Neural cell (in vitro differentiated cells): Measurements from ENCODE around the gene ASCL4. TPM values are rescaled to one million over a fixed set of nuclear protein-coding genes. Genes with fewer than 3 reads are reported as not detected.

Experiments used
- H2AFZ ChIP-seq: fragments of 200-600, 300-800 bp; sonication (generic), shearing (Covaris generic); 2 replicates; pipeline ENCODE4 v1.6.0; 2014; ENCODE audit warnings: low read depth, mild to moderate bottlenecking, antibody characterized with exemption, low read length, moderate library complexity
- H3F3A ChIP-seq: fragments of 200-600 bp; shearing (Covaris generic); 2 replicates; pipeline ENCODE4 v1.6.1; 2016; ENCODE audit warnings: mild to moderate bottlenecking, moderate library complexity, mixed read lengths, antibody characterized with exemption, low read length; ENCODE audit not compliant: insufficient read depth, poor library complexity, severe bottlenecking
- H3K27ac ChIP-seq: fragments of 200-600, 300-800 bp; sonication (generic), shearing (Covaris generic); 2 replicates; pipeline ENCODE4 v1.5.1; 2014; ENCODE audit warnings: mild to moderate bottlenecking, low read length, moderate library complexity
- H3K27me3 ChIP-seq: fragments of 300-800, 200-600 bp; sonication (generic), shearing (Covaris generic); 2 replicates; pipeline ENCODE4 v1.6.0; 2014; ENCODE audit warnings: mild to moderate bottlenecking, low read depth, low read length, moderate library complexity; ENCODE audit not compliant: insufficient read depth
- H3K36me3 ChIP-seq: fragments of 300-800, 200-600 bp; sonication (generic), shearing (Covaris generic); 2 replicates; pipeline ENCODE4 v1.5.1; 2014; ENCODE audit warnings: mild to moderate bottlenecking, antibody characterized with exemption, low read length, moderate library complexity; ENCODE audit not compliant: insufficient read depth
- H3K4me2 ChIP-seq: fragments of 300-800, 200-600 bp; sonication (generic), shearing (Covaris generic); 2 replicates; pipeline ENCODE4 v1.6.0; 2014; ENCODE audit warnings: mild to moderate bottlenecking, low read length
- H3K4me3 ChIP-seq: fragments of 300-800, 200-600 bp; sonication (generic), shearing (Covaris generic); 2 replicates; pipeline ENCODE4 v1.5.1; 2014; ENCODE audit warnings: mild to moderate bottlenecking, low read length, moderate library complexity
- H3K79me2 ChIP-seq: fragments of 200-600 bp; shearing (Covaris generic); replicated peaks from 2 replicates; pipeline ENCODE4 v1.6.0; 2014; ENCODE audit warnings: mild to moderate bottlenecking, low read length, moderate library complexity; ENCODE audit not compliant: insufficient read depth
- H3K9ac ChIP-seq: fragments of 300-800, 200-600 bp; sonication (generic), shearing (Covaris generic); 2 replicates; pipeline ENCODE4 v1.6.1; 2016; ENCODE audit warnings: mild to moderate bottlenecking, low read length, mixed read lengths
- H3K9me2 ChIP-seq: fragments of 200-600 bp; shearing (Covaris generic); 2 replicates; pipeline ENCODE4 v1.6.1; 2016; ENCODE audit warnings: mild to moderate bottlenecking, low read length, mixed read lengths; ENCODE audit not compliant: insufficient read depth
- H3K9me3 ChIP-seq: fragments of 200-600, 300-800 bp; sonication (generic), shearing (Covaris generic); 2 replicates; pipeline ENCODE4 v1.6.1; 2016; ENCODE audit warnings: mild to moderate bottlenecking, mixed run types, low read length, moderate library complexity, mixed read lengths
- H4K20me1 ChIP-seq: fragments of 200-600 bp; shearing (Covaris generic); 2 replicates; pipeline ENCODE4 v1.6.1; 2016; ENCODE audit warnings: mild to moderate bottlenecking, mixed run types; ENCODE audit not compliant: insufficient read depth
- CTCF ChIP-seq: fragments of 450-650 bp; IDR thresholded peaks from 2 replicates; pipeline ENCODE4 v1.5.1; 2014; ENCODE audit warnings: antibody characterized with exemption, mild to moderate bottlenecking, moderate library complexity; ENCODE audit not compliant: poor library complexity, severe bottlenecking
- EP300 ChIP-seq: fragments of 450-650 bp; conservative IDR thresholded peaks from 2 replicates; pipeline ENCODE4 v1.6.1; 2014; ENCODE audit warnings: antibody characterized with exemption, mild to moderate bottlenecking, moderate library complexity; ENCODE audit not compliant: poor library complexity, severe bottlenecking
- EZH2 ChIP-seq: fragments of 200-600, 300-800 bp; shearing (Covaris generic), sonication (generic); IDR thresholded peaks from 2 replicates; pipeline ENCODE4 v1.6.1; 2014; ENCODE audit warnings: antibody characterized with exemption, low read length, borderline replicate concordance, mild to moderate bottlenecking; ENCODE audit not compliant: insufficient read depth, poor library complexity, severe bottlenecking
- MXI1 ChIP-seq: fragments of 450-650 bp; conservative IDR thresholded peaks from 2 replicates; pipeline ENCODE4 v1.6.1; 2014; ENCODE audit warnings: antibody characterized with exemption, mild to moderate bottlenecking; ENCODE audit not compliant: poor library complexity, severe bottlenecking
- POLR2AphosphoS5 ChIP-seq: IDR thresholded peaks from 2 replicates; pipeline ENCODE4 v1.6.1; 2012
- RAD21 ChIP-seq: fragments of 450-650 bp; conservative IDR thresholded peaks from 2 replicates; pipeline ENCODE4 v1.6.1; 2014; ENCODE audit warnings: antibody characterized with exemption, mild to moderate bottlenecking, moderate library complexity
- REST ChIP-seq: IDR thresholded peaks from 2 replicates; pipeline ENCODE4 v1.6.1; 2012; ENCODE audit warnings: borderline replicate concordance
- SMC3 ChIP-seq: fragments of 450-650 bp; conservative IDR thresholded peaks from 2 replicates; pipeline ENCODE4 v1.6.1; 2014; ENCODE audit warnings: antibody characterized with exemption, mild to moderate bottlenecking, moderate library complexity; ENCODE audit not compliant: poor library complexity
- TAF1 ChIP-seq: IDR thresholded peaks from 2 replicates; pipeline ENCODE4 v1.6.1; 2012; ENCODE audit warnings: low read depth
- polyA plus RNA-seq: library from polyadenylated mRNA; depleted of rRNA; stranded (reverse); fragments of >200 nt; gene quantifications from 2 replicates; pipeline ENCODE4 v1.2.3, GENCODE V29; 2014

The ASCL4 gene
- polyA plus RNA-seq, 1 donor from 2014 or later: not detected

- Histone ChIP-seq H3K4me2 (peak overlapping the region; percentile 30), H3F3A (no peaks in the 10 kb centered on the region), H3K4me3 (peak overlapping the region; percentile 75), H3K27me3 (peaks cover 55% of the 10 kb centered on the region), H3K9me3 (no peaks in the 10 kb centered on the region), H3K36me3 (no peaks in the 10 kb centered on the region), H4K20me1 (no peaks in the 10 kb centered on the region), H3K9ac (peak overlapping the region; percentile 44), H2AFZ (no peak overlapping the region), H3K79me2 (no peaks in the 10 kb centered on the region), H3K9me2 (no peaks in the 10 kb centered on the region), H3K27ac (no peak overlapping the region)
- TF ChIP-seq SMC3: peak; percentile 55
- no peak for TF ChIP-seq REST
- peak; percentile 47 for TF ChIP-seq MXI1
- no peak for TF ChIP-seq EP300
- TF ChIP-seq RAD21: peak; percentile 41
- peak; percentile 26 for TF ChIP-seq POLR2AphosphoS5
- peak; percentile 71 for TF ChIP-seq CTCF
- TF ChIP-seq EZH2: no peak
These were observed 703 bp downstream of the ASCL4 start for GRCh38 chr12:107775093-107775721.

- Histone ChIP-seq H4K20me1 (no peaks in the 10 kb centered on the region), H2AFZ (no peak overlapping the region), H3K27ac (no peak overlapping the region), H3K4me2 (no peak overlapping the region), H3K9me3 (no peaks in the 10 kb centered on the region), H3K4me3 (peak overlapping the region; percentile 75), H3K79me2 (no peaks in the 10 kb centered on the region), H3K9ac (no peak overlapping the region), H3F3A (no peaks in the 10 kb centered on the region), H3K36me3 (no peaks in the 10 kb centered on the region), H3K27me3 (peaks cover 55% of the 10 kb centered on the region), H3K9me2 (no peaks in the 10 kb centered on the region)
- TF ChIP-seq RAD21 (no peak), EP300 (no peak), TAF1 (no peak), EZH2 (no peak), CTCF (no peak)
These were observed 1.7 kb downstream of the ASCL4 start for GRCh38 chr12:107776171-107776570.
